C4-2B (cell line): ENCODE results near the gene FAM13B.

Source experiments
- H3K27ac ChIP-seq: fragments of 450-650 bp; 2 replicates; pipeline ENCODE4 v1.5.1; 2017
- ZFX ChIP-seq: fragments of 450-650 bp; IDR thresholded peaks from 2 replicates; pipeline ENCODE4 v1.6.1; 2017
- TF ChIP-seq, protein P1 (sequence below): fragments of 450-650 bp; conservative IDR thresholded peaks from 2 replicates; pipeline ENCODE4 v1.5.1; 2017; ENCODE audit warnings: mild to moderate bottlenecking

The FAM13B gene

DNA sequence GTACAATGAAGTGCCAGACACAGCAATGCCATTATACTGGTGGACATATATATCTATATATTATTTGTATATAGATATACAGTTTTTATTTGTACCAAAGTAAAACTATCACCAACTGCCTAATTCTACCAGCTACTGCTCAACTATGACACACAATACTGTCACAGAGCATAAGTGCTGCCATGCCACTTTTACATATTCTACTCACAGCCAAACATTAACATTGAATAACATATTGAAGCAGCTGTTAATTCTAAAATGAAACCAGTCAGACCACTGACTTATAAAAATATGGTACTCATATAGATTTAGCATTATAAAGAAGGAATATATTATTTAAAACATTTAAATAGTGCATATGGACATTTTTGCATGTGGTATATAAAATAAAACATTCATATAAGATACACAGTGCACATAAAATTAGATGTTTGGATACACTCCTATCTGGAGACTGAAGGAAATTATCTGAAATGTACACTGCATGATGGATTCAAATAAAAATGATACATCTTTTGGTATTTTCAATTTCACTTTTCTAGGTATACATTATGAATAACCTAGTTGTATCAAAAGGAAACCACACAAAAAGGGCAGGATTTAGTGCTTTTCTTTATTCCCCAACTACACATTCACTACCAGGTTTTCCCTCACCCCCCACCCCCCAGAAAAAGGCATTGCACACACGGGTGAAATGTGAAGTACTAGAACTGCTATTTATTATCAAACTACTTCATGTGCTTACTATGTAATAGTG lies 94.7 kb downstream of the FAM13B start:
- TF ChIP-seq ZFX = no peak
- TF ChIP-seq, protein P1, sequence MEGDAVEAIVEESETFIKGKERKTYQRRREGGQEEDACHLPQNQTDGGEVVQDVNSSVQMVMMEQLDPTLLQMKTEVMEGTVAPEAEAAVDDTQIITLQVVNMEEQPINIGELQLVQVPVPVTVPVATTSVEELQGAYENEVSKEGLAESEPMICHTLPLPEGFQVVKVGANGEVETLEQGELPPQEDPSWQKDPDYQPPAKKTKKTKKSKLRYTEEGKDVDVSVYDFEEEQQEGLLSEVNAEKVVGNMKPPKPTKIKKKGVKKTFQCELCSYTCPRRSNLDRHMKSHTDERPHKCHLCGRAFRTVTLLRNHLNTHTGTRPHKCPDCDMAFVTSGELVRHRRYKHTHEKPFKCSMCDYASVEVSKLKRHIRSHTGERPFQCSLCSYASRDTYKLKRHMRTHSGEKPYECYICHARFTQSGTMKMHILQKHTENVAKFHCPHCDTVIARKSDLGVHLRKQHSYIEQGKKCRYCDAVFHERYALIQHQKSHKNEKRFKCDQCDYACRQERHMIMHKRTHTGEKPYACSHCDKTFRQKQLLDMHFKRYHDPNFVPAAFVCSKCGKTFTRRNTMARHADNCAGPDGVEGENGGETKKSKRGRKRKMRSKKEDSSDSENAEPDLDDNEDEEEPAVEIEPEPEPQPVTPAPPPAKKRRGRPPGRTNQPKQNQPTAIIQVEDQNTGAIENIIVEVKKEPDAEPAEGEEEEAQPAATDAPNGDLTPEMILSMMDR = no peak
- H3K27ac ChIP-seq = no peak overlapping the region

DNA sequence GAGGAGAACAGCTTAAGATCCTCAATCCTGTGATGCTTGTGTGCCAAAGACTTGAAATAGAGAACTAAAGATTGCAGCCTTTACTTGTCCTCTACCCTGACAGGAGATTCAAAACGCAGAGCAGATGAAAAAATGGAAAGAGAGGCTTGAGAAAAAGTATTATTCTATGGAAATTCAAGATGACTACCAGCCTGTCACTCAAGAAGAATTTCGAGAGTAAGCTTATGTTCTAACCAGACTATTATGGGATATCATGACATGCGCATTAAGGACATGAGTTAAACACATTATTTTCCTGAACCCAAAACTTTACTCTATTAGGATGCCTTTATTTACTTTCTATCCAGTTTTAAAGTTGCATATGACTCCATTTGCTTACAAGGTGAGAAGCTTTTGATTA lies 97.2 kb downstream of the FAM13B start:
- TF ChIP-seq ZFX = no peak
- TF ChIP-seq, protein P1 = 0 out of 2 replicates have a peak, but pooled peaks have one; percentile 3
- no peak overlapping the region for H3K27ac ChIP-seq

DNA sequence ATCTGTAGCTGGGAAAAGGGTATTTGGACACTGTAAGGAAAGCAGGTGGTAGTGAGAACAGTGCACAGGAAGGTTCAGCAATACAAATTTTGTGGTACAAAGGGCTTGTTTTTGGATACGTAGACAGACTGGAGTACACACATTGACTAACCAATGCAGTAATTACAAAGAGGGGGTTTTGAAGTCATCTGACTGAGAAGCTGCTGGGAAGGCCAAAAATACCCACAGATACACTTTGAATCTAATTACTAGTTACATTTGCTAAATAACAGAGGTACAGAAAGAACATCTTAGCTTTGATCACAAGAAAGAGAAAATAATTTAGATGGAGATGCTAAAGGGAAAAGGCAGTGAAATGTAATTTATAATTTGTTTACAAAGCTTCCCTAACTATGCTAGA lies 97.7 kb downstream of the FAM13B start:
- no peak for TF ChIP-seq ZFX
- TF ChIP-seq, protein P1 = no peak
- no peak overlapping the region for H3K27ac ChIP-seq

DNA sequence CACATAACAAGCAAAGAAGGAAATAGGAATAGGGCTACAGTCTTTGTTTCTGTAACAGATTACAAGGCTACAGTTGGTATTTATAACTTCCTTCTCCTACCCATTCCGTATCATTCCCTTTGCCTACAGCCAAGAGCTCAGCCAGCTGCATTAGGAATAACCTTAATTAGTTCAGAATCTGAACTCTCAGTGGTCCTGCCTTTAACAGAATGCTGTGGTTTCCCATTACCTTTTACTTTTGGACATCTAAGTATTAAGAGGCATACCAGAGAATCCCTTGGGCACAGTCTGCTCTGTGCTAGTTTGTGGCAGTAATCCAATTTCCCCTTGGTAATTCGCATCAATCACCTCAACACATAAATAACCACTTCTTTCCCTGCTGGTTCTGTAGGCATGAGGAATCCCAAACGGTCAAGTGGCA lies 99.4 kb downstream of the FAM13B start:
- no peak overlapping the region for H3K27ac ChIP-seq
- TF ChIP-seq ZFX = no peak
- TF ChIP-seq, protein P1 = no peak

DNA sequence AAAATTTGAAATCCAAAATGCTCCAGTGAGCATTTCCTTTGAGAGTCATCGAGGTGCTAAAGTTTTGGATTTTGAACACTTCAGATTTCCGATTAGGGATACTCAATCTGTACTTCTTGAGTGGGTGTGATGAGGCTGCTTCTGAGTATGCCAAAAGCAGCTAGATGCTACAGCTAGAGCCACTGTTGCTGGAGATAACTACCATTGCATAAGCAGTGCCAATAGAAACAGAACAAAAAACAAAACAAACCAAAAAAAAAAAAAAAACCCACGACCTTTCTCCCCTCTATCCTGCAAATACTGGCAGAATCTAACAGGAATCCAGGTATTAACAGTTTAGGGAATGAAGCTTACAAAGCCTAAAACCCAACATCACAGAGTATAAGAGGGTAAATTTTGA lies 100.1 kb downstream of the FAM13B start:
- TF ChIP-seq, protein P1 = no peak
- TF ChIP-seq ZFX = no peak
- no peak overlapping the region for H3K27ac ChIP-seq

DNA sequence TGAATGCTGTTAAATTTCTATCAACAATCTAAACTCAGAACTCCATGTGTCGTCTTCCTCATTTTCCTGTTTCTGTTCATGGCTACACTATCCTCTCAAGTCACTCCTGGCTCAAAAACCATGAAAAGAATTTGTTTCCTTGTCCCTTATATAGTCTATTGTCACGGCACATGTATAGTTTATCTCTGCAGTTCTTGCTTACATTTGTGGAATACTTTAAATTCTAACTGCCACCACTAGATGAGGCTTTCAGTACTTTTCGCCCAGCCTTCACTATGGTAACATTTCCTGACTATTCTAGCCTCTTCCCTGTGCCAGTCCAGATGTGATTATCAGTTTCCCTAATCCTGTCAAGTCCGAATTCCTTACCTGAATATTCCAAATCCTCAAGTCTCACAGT lies 109.0 kb downstream of the FAM13B start:
- no peak for TF ChIP-seq ZFX
- TF ChIP-seq, protein P1 = peak; percentile 12; the same call in 1 of the 2 replicates
- H3K27ac ChIP-seq = no peak overlapping the region

DNA sequence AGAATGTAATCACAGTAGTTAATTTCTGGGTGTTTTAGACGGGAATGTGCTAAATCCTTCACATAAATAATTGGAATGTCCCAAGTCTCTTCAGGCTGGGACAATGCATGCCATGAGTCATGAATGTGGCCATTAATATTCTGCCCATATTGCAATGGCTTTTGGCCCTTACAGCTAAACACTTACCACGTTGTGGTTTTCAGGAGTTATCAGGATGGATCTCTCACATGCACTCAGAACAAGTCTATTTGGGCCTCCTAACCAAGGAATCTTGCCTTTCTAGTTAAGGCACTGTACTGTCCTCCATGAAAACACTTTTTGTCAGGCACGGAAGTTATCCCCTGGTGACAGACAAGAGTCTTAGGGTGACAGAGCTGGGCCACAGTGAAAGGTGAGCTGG lies 110.9 kb downstream of the FAM13B start:
- H3K27ac ChIP-seq = no peak overlapping the region
- no peak for TF ChIP-seq ZFX
- TF ChIP-seq, protein P1 = no peak
